NCI-H2171 treated with DMSO at 0.1 percent for 48 hours (cell line): Measurements from ENCODE around the gene TEK.
"Not testable (repeated sequence)": the region's sequence is repeated elsewhere in the genome, so short reads cannot be mapped to it uniquely, and the experiment has no call there.

Experiments
- DNase-seq: peaks from one replicate; lab custom pipeline; 2025; lab: John Stamatoyannopoulos, UW

Gene TEK

DNA sequence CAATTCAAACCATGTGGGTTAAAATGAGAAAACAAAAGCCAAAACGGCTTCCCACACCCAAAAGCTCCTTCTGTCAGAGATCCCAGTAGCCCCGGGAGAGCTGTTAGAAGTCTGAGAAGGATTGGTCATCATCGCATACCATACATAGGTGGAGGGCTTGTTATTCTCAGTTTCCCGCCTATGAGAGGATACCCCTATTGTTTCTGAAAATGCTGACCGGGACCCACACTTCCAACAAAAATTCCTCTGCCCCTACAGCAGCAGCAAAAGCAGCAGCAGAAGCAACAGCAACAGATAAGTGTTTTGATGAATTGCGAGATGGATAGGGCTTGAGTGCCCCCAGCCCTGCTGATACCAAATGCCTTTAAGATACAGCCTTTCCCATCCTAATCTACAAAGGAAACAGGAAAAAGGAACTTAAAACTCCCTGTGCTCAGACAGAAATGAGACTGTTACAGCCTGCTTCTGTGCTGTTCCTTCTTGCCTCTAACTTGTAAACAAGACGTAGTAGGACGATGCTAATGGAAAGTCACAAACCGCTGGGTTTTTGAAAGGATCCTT lies at the start of gene TEK:
Gene TEK, plus strand, starts transcription at position 245 of the 561 bp plus-strand sequence. CDS start 366 bp downstream, outside the sequence.
- no peak for DNase-seq

DNA sequence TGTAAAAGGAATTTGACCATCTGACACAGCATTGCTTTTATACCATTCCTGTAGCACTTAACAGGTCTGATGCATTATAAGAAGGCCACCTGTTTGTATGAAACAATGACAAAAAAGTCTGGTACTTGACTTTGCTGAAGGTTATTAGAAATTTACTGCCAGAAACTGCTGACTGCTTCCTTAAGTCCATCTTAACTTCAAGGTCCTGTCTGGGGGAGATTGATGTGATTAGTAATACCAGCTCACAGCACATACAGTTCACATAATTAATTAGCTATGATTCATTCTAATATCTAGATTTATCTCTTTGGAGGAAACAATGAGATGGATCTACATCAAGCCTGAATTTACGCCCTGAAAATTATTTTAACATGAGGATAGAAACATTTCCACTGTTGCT lies 49.6 kb upstream of the TEK start:
- no peak for DNase-seq

DNA sequence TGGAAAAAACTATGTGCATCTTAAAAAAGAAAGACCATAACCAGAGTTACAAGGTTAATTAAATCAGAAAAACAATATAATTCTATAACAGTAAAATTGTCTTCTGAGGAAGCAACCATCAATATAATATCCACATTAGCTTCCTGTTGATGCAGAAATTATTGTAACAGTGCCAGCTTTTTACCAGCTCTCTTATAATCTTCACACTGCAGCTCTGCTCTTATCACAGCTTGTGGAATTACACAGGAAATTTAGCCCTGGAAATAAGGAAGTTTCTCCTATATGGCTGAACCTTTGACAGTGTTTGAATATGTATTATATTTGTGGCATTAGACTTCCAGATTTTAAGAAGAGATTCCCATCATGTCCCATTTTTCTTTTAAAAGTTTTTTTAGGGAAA lies 49.1 kb upstream of the TEK start:
- DNase-seq, result no peak

DNA sequence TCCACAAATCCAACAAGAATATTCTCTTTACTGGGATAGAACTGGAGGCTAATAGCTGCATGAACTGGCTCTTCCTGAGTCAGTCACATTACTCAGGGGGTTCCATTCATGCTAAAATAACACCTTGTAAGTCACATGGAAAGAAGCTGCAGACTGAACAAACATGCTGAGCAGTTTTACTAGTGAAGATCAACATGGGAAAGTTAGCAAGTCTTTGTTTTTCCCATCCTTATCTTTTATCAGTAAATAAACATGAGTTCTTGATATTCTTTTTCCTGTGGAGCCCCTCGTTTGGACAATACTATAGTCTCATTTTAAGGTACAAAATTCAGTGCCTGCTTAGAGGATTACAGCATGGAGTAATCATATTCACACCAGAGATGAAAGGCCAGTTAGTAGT lies 43.7 kb upstream of the TEK start:
- DNase-seq, result no peak

GRCh38 chr9:27073841-27074728 lies 34.9 kb upstream of the TEK start:
- no peak for DNase-seq

DNA sequence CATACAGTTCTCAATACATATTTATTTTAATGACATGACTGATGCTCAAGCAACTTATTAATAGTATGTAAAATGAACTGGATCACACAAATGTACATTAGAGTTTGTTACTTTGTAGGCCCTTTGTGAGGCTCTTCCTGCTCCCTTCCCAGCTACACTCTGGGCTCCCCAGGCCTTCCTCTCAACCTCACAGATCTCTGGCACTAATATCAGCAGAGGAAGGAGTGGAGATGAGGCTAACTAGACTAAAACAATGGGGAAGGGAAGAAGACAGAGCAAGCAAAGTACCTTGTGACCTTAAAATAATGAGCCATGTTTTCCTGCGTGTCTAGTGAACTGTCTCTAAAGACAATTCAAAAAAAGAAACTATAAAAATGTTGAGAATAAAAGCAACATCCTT lies 30.3 kb upstream of the TEK start:
- no peak for DNase-seq

- DNase-seq, result no peak
Measured at GRCh38 chr9:27085456-27085855, 23.6 kb upstream of the TEK start.

GRCh38 chr9:27086818-27087680 lies 22.0 kb upstream of the TEK start:
- DNase-seq, result no peak

- DNase-seq, result no peak
Measured at GRCh38 chr9:27088981-27089380, 20.0 kb upstream of the TEK start.

GRCh38 chr9:27089706-27090105 lies 19.3 kb upstream of the TEK start:
- DNase-seq, result no peak

DNA sequence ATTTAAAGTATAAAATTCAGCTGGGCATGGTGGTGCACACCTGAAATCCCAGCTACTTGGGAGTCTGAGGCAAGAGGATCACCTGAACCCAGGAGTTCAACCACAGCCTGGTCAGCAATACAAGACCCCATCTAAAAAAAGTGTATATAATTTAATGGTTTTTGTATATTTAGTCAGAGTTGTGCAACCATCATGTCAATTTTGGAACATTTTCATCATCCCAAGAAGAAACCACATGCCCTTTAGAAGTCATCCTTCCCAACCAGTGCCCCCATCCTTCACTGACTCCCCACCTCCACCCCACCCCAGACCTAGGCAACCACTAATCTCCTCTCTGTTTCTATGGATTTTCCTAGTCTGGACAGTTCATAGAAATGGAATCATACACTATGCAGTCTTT lies 18.8 kb upstream of the TEK start:
- no peak for DNase-seq

GRCh38 chr9:27090711-27091110 lies 18.3 kb upstream of the TEK start:
- DNase-seq, result no peak

DNA sequence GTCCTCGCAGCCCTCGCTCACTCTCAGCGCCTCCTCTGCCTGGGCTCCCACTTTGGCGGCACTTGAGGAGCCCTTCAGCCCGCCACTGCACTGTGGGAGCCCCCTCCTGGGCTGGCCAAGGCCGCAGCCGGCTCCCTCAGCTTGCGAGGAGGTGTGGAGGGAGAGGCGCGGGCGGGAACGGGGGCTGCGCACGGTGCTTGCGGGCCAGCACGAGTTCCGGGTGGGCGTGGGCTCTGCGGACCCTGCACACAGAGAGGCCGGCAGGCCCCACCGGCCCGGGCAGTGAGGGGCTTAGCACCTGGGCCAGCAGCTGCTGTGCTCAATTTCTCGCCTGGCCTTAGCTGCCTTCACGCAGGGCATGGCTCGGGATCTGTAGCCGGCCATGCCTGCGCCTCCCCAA lies 16.5 kb upstream of the TEK start:
- not testable (repeated sequence) for DNase-seq

GRCh38 chr9:27093384-27094067 lies 15.5 kb upstream of the TEK start:
- DNase-seq, result not testable (repeated sequence)

- DNase-seq, result no peak
Measured at GRCh38 chr9:27094640-27095298, 14.3 kb upstream of the TEK start.

DNA sequence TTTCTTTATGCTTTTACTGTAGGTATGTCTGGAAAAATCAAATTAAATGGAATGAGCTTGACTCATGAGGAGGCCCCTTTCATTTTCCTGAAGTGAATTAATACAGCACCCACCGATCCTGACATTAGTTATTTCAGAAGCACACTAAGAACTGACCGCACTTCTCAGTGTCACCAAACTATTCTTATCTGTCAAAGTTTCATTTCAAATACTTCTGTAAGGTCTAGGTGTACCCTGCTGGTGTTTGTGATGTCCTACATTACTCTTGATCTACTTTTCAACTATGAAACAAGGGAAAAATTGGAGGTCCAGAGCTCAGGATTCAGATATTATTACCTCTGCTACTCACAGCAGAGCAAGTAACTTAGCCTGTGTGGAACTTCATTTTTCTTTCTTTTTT lies 1.8 kb upstream of the TEK start:
- DNase-seq, result no peak

DNA sequence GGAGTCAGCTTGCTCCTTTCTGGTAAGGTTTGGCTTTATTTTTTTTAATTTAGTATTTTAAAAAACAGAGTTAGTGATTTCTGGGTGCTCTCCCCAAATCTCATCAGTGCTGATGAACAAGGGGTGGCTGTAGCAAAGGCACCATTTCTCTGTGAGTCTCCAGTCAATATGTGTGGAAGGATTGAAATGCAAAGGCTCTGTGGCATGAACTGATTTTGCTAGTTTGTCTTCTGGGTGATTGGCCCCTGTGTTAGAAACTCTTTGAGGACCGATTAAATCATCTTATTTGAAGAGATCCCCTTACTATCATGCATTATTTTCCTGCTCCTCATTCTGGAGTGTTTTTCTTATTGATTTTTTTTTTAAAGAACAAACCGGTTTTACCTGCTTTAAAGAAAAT lies 596 bp downstream of the TEK start:
- DNase-seq, result no peak

- no peak for DNase-seq
Measured at GRCh38 chr9:27110181-27110580, 1.2 kb downstream of the TEK start.

DNA sequence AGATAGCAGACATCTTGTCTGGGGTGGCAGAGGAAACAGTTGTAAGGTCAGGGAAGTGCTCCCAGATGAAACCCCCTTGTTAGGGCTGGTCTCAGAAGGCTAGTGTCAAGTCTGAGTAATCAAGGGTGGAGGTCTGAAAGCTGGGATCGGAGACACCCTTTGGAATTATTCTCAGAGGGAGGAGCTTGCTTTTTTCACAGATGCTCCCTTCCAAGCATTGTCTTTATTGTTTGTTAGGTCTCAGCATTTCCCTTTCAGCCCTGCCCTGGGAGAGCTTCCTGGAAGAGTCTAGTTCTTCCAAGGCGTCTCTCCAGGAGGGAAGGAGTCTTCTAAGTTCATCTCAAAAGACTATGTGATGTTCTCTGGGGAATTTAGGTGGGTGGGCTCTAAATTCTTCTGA lies 3.2 kb downstream of the TEK start:
- no peak for DNase-seq

GRCh38 chr9:27117489-27118135 lies 8.6 kb downstream of the TEK start:
- no peak for DNase-seq

GRCh38 chr9:27118916-27119315 lies 9.9 kb downstream of the TEK start:
- DNase-seq, result no peak
